Suprapubic skin (tissue), 4 donors: Measurements from ENCODE around the gene FBLL1. TPM values are rescaled to one million over a fixed set of nuclear protein-coding genes. Genes with fewer than 3 reads are reported as not detected.
"Not testable (repeated sequence)": the region's sequence is repeated elsewhere in the genome, so short reads cannot be mapped to it uniquely, and the experiment has no call there.

Experiments
- DNase-seq, 2 donors: peaks; one replicate each; pipeline ENCODE4 v3.0.0-alpha.2; 2019; ENCODE audit warnings: low spot score in 2 of 2
- H3K27ac ChIP-seq: fragments of 200-600 bp; sonication (generic); one replicate; pipeline ENCODE4 v1.5.1; 2019
- H3K27me3 ChIP-seq: fragments of 200-600 bp; sonication (generic); one replicate; pipeline ENCODE4 v1.5.1; 2019
- H3K36me3 ChIP-seq: fragments of 200-600 bp; sonication (generic); one replicate; pipeline ENCODE4 v1.5.1; 2019
- H3K4me1 ChIP-seq: fragments of 200-600 bp; sonication (generic); one replicate; pipeline ENCODE4 v1.5.1; 2019
- H3K4me3 ChIP-seq: fragments of 200-600 bp; sonication (generic); one replicate; pipeline ENCODE4 v1.5.1; 2019; ENCODE audit warnings: mild to moderate bottlenecking
- H3K9me3 ChIP-seq: fragments of 200-600 bp; sonication (generic); one replicate; pipeline ENCODE4 v1.5.1; 2019
- CTCF ChIP-seq, 2 donors: fragments of 200-600 bp in 1 of 2; fragments of 450-650 bp in 1 of 2; sonication (generic) in 1 of 2; IDR thresholded peaks; one replicate each; pipeline ENCODE4 v1.5.1; 2016 to 2019; ENCODE audit warnings: antibody characterized with exemption in 2 of 2, mild to moderate bottlenecking in 1 of 2, moderate library complexity in 1 of 2
- EP300 ChIP-seq: sonication (generic); formaldehyde crosslinking; IDR thresholded peaks from one replicate; pipeline ENCODE4 v1.6.1; 2017; ENCODE audit warnings: antibody characterized with exemption
- POLR2A ChIP-seq, 2 donors: fragments of 450-650 bp; IDR thresholded peaks; one replicate each; pipeline ENCODE4 v1.6.1; 2017; ENCODE audit warnings: antibody characterized with exemption in 2 of 2, mild to moderate bottlenecking in 2 of 2, moderate library complexity in 2 of 2
- POLR2AphosphoS5 ChIP-seq, 3 donors: sonication (generic); formaldehyde crosslinking; IDR thresholded peaks; one replicate each; pipeline ENCODE4 v1.6.1; 2017; ENCODE audit warnings: antibody characterized with exemption in 3 of 3
- WGBS: methylation state at CpG from one replicate; pipeline ENCODE4 v1.1.5; 2018; 5-methylcytosine and 5-hydroxymethylcytosine counted together
- total RNA-seq, 4 donors: library from RNA; depleted of rRNA; stranded (reverse); fragments of >200 nt; gene quantifications; one replicate each; pipeline ENCODE4 v1.1.0, GENCODE V29; 2016

Gene FBLL1
- total RNA-seq, 4 donors from 2014 or later = 0.42 to 1.7 (median 1.3) TPM

DNA sequence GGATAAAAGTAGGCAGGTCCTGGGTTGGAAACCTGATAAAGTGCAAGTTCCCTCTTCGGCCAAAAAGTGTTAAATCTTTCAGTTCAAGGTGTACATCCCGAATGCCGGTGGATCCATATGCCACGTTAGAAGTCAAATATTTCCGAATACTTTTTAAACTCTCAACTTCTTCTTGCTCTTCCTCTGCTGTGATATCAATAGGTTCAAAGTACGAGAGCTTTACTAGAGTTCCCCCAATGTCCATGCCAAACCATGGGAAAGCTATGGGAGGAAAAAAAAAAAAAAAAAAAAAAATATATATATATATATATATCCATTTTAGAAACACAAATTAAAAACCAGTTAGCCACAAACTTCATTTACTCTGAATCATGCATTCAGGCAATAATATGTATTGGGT is 39.6 kb downstream of the FBLL1 start:
- WGBS = 94% methylated on average over 6 of the region's 6 CpGs
- peaks cover 25% of the 10 kb centered on the region for H3K36me3 ChIP-seq

GRCh38 chr5:168570490-168571328 is 41.6 kb downstream of the FBLL1 start:
- DNase-seq = no peak
- no peak overlapping the region for H3K4me3 ChIP-seq
- WGBS = 80% methylated on average over 11 of the region's 11 CpGs
- no peak for TF ChIP-seq CTCF (IDR thresholded peaks at IDR 0.05)
- no peak for TF ChIP-seq EP300
- no peak for TF ChIP-seq POLR2AphosphoS5 (IDR thresholded peaks at IDR 0.05)
- no peak for TF ChIP-seq POLR2A (IDR thresholded peaks at IDR 0.05)
- no peak overlapping the region for H3K27ac ChIP-seq
- peaks cover 13% of the 10 kb centered on the region for H3K36me3 ChIP-seq
- H3K27me3 ChIP-seq = no peaks in the 10 kb centered on the region
- no peaks in the 10 kb centered on the region for H3K9me3 ChIP-seq
- peaks cover 2% of the 10 kb centered on the region for H3K4me1 ChIP-seq

More for the DNA sequence above, 39.6 kb downstream of the FBLL1 start:
- no peak overlapping the region for H3K4me3 ChIP-seq
- no peaks in the 10 kb centered on the region for H3K9me3 ChIP-seq
- no peaks in the 10 kb centered on the region for H3K27me3 ChIP-seq
- peaks cover 2% of the 10 kb centered on the region for H3K4me1 ChIP-seq
- no peak for DNase-seq
- TF ChIP-seq CTCF (IDR thresholded peaks at IDR 0.05) (no peak), EP300 (no peak), POLR2AphosphoS5 (IDR thresholded peaks at IDR 0.05) (no peak)
- H3K27ac ChIP-seq = no peak overlapping the region

- not testable (repeated sequence) for H3K36me3 ChIP-seq, DNase-seq, H3K27me3 ChIP-seq, H3K9me3 ChIP-seq, H3K27ac ChIP-seq, H3K4me3 ChIP-seq
- 97% methylated on average over 3 of the region's 3 CpGs for WGBS
- H3K4me1 ChIP-seq = peaks cover 15% of the 10 kb centered on the region
These were observed 44.6 kb downstream of the FBLL1 start for GRCh38 chr5:168573663-168574062.

GRCh38 chr5:168574156-168574555 is 45.1 kb downstream of the FBLL1 start:
- not testable (repeated sequence) for DNase-seq, H3K4me3 ChIP-seq, H3K27ac ChIP-seq, H3K36me3 ChIP-seq, H3K9me3 ChIP-seq, H3K27me3 ChIP-seq
- 96% methylated on average over 1 of the region's 1 CpG for WGBS
- H3K4me1 ChIP-seq = peaks cover 15% of the 10 kb centered on the region

DNA sequence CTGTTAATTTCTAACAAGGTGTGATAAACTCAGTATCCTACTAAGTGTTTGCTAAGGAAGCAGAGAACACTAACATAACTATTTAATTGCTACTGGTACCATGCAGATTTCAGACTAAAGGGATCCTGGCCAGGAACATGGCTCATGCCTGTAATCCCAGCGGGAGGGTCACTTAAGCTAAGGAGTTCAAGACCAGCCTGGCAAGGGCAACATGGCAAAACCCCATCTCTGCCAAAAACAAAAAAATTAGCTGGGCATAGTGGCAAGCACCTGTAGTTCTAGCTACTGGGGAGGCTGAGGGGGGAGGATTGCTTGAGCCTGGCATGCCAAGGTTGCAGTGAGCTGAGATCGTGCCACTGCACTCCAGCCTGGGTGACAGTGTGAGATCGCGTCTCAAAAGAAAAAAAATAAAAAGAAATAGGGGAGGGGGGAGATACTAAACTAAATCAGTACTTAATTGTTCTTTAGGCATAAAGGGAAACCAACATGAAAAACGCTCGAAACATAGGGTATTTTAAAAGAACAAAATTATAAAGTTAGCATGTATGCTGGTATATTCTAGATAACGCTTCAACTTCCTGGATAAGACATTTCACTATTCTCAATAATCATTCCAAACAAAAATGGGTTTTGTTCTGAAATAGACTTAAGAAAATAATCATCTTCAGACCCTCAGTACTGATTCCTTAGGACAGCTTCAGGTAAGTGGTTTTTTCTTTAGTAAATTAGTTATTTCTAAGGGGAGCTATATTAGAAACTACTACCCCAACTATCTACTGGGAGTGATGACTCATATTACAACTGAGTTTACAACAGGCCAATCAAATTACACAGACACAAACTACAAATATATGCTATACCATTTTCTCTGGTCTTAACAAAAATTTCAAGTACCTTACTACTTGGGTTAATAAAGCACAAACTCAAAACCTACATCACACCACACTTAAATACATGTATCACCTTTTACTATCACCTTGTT is 46.6 kb downstream of the FBLL1 start:
- Histone ChIP-seq H3K27ac (no peak overlapping the region), H3K4me1 (peaks cover 21% of the 10 kb centered on the region), H3K36me3 (no peaks in the 10 kb centered on the region), H3K27me3 (no peaks in the 10 kb centered on the region), H3K4me3 (no peak overlapping the region), H3K9me3 (no peaks in the 10 kb centered on the region)
- 85% methylated on average over 7 of the region's 7 CpGs for WGBS
- TF ChIP-seq POLR2AphosphoS5 (IDR thresholded peaks at IDR 0.05) = no peak
- no peak for DNase-seq

GRCh38 chr5:168578006-168578405 is 48.9 kb downstream of the FBLL1 start:
- peaks cover 21% of the 10 kb centered on the region for H3K4me1 ChIP-seq
- 15% methylated on average over 3 of the region's 3 CpGs for WGBS
- H3K4me3 ChIP-seq = peak overlapping the region; percentile 92
- no peaks in the 10 kb centered on the region for H3K36me3 ChIP-seq
- no peak for DNase-seq
- peak overlapping the region; percentile 97 for H3K27ac ChIP-seq
- TF ChIP-seq CTCF (IDR thresholded peaks at IDR 0.05) (no peak), POLR2AphosphoS5 (IDR thresholded peaks at IDR 0.05) (no peak), EP300 (no peak), POLR2A (IDR thresholded peaks at IDR 0.05) (no peak)
- H3K27me3 ChIP-seq = no peaks in the 10 kb centered on the region
- no peaks in the 10 kb centered on the region for H3K9me3 ChIP-seq
